Activated CD4-positive, alpha-beta T cell treated with anti-CD3 and anti-CD28 coated beads, Interleukin-2, amount 50 U/mL, for 48 hours (primary cell): Measurements from ENCODE around the gene POU3F2.

Experiments
- DNase-seq, 2 experiments: peaks; one replicate each; pipeline ENCODE4 v3.0.0-alpha.2; 2020

Gene POU3F2

GRCh38 chr6:98834060-98835031 is at the start of gene POU3F2:
TSS of gene POU3F2 (plus strand) at chr6:98834574. CDS start at chr6:98834874, 300 bp downstream.
- peak; percentile 70 to 71 for DNase-seq

GRCh38 chr6:98787435-98787834 is 46.9 kb upstream of the POU3F2 start:
- DNase-seq = no peak

GRCh38 chr6:98787961-98788360 is 46.4 kb upstream of the POU3F2 start:
- DNase-seq = no peak

GRCh38 chr6:98794307-98794842 is 40.0 kb upstream of the POU3F2 start:
- no peak for DNase-seq

- no peak for DNase-seq
These were observed 37.0 kb upstream of the POU3F2 start for GRCh38 chr6:98797217-98797994.

GRCh38 chr6:98800866-98801265 is 33.5 kb upstream of the POU3F2 start:
- DNase-seq = no peak

GRCh38 chr6:98808541-98809210 is 25.7 kb upstream of the POU3F2 start:
- no peak for DNase-seq

- DNase-seq = no peak
These were observed 22.2 kb upstream of the POU3F2 start for GRCh38 chr6:98812220-98812619.

- no peak for DNase-seq
These were observed 17.6 kb upstream of the POU3F2 start for GRCh38 chr6:98816799-98817198.

- DNase-seq = no peak
These were observed 12.5 kb upstream of the POU3F2 start for GRCh38 chr6:98821756-98822405.

GRCh38 chr6:98823428-98824161 is 10.8 kb upstream of the POU3F2 start:
- DNase-seq = no peak

GRCh38 chr6:98824162-98824901 is 10.0 kb upstream of the POU3F2 start:
- DNase-seq = no peak

GRCh38 chr6:98824902-98825599 is 9.3 kb upstream of the POU3F2 start:
- DNase-seq = no peak

GRCh38 chr6:98825600-98826230 is 8.7 kb upstream of the POU3F2 start:
- no peak for DNase-seq

- no peak for DNase-seq
These were observed 6.8 kb upstream of the POU3F2 start for GRCh38 chr6:98827295-98828159.

- DNase-seq = no peak
These were observed 6.1 kb upstream of the POU3F2 start for GRCh38 chr6:98828211-98828788.

- DNase-seq = no peak
These were observed 5.4 kb upstream of the POU3F2 start for GRCh38 chr6:98828941-98829411.

- DNase-seq = no peak
These were observed 4.2 kb upstream of the POU3F2 start for GRCh38 chr6:98830146-98830545.
